ENCODE measurements around the gene MAGI2. TPM values are rescaled to one million over a fixed set of nuclear protein-coding genes. Genes with fewer than 3 reads are reported as not detected.

Gene MAGI2
- total RNA-seq, 5 donors from 2014 or later (not counting 1 experiment from before 2014, with no cell fraction given), result 0.10 to 0.77 (median 0.22) TPM

DNA sequence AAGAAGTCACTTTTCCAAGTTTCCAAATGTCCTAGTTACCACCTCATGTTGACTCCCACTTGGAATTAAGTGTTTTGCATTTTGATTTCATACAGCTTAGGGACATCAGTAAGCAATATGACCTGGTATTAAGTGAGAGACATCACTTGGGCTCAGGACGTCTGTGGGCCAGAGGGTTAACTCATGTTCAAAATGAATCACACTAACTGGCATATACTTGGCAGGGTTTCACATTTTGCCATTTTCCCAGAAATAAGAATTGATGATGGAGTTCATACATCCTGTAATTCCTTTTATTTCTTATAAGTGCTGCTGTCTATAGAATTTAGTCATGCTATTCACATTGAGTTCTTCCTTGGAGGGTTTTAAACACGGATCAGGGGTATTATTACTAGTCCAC is 1138.3 kb downstream of the MAGI2 start:
- Histone ChIP-seq H3K36me3 (ENCODE audit: control insufficient read depth in 2 of 2, extremely low read depth in 1 of 2, insufficient read depth in 1 of 2, low read length in 1 of 2) (no peaks in the 10 kb centered on the region), H3K4me3 (ENCODE audit: control insufficient read depth in 1 of 2, extremely low read depth in 1 of 2, low read length in 1 of 2) (no peak overlapping the region), H3K27me3 (replicated peaks in 1 of 2; ENCODE audit: control insufficient read depth in 2 of 2, extremely low read depth in 1 of 2, insufficient read depth in 2 of 2, low read length in 1 of 2) (no peaks in the 10 kb centered on the region), H3K4me1 (ENCODE audit: control insufficient read depth in 1 of 2, extremely low read depth in 1 of 2, insufficient read depth in 2 of 2, low read length in 2 of 2) (no peaks in the 10 kb centered on the region), H3K9me3 (no peaks in the 10 kb centered on the region), H3K27ac (ENCODE audit: low read length) (no peak overlapping the region)
- POLR2A ChIA-PET, result no interaction called here
- H3K9me3 Mint-ChIP-seq, result no peaks in the 10 kb centered on the region
- CTCF ChIA-PET, result no interaction called here
- no peaks in the 10 kb centered on the region for H3K36me3 Mint-ChIP-seq
- H3K4me1 Mint-ChIP-seq, result no peaks in the 10 kb centered on the region
- H3K4me3 Mint-ChIP-seq, result no peak overlapping the region
- H3K27me3 Mint-ChIP-seq, result no peaks in the 10 kb centered on the region
- no CpG with 5 or more reads among the region's 2 CpGs for WGBS (ENCODE audit: insufficient coverage)
- ATAC-seq (replicated peaks in 1 of 4) (no peak), DNase-seq (no peak)
- H3K27ac Mint-ChIP-seq, result no peak overlapping the region

DNA sequence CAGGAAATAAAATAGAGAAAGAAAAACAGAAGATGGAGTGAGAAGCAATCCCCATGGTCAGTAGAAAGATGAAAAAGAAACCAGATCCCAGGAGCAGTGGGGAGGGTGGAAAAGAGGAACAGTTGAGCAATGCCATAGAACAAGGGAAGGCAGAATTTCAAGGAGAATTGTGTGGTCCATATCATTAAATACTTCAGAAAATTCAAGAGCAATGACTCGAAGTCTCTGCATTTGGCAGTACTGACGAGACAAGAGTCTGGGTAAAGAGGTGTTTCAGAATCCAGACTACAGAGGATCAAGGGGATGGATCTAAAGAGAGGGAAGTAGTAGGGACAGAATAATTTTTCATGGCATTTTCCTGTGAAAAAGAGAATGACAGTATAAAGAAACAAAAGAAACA is 1142.3 kb downstream of the MAGI2 start:
- Histone ChIP-seq H3K4me1 (ENCODE audit: control insufficient read depth in 1 of 2, extremely low read depth in 1 of 2, insufficient read depth in 2 of 2, low read length in 2 of 2) (no peaks in the 10 kb centered on the region), H3K27me3 (replicated peaks in 1 of 2; ENCODE audit: control insufficient read depth in 2 of 2, extremely low read depth in 1 of 2, insufficient read depth in 2 of 2, low read length in 1 of 2) (no peaks in the 10 kb centered on the region), H3K27ac (ENCODE audit: low read length) (no peak overlapping the region), H3K4me3 (ENCODE audit: control insufficient read depth in 1 of 2, extremely low read depth in 1 of 2, low read length in 1 of 2) (no peak overlapping the region), H3K36me3 (ENCODE audit: control insufficient read depth in 2 of 2, extremely low read depth in 1 of 2, insufficient read depth in 1 of 2, low read length in 1 of 2) (no peaks in the 10 kb centered on the region), H3K9me3 (no peaks in the 10 kb centered on the region)
- H3K27me3 Mint-ChIP-seq, result no peaks in the 10 kb centered on the region
- no peaks in the 10 kb centered on the region for H3K9me3 Mint-ChIP-seq
- WGBS (ENCODE audit: insufficient coverage), result 60% methylated on average over 1 of the region's 2 CpGs
- no peaks in the 10 kb centered on the region for H3K36me3 Mint-ChIP-seq
- no peak for DNase-seq
- H3K27ac Mint-ChIP-seq, result no peak overlapping the region
- ChIA-PET POLR2A (no interaction called here), CTCF (no interaction called here)
- no peak for ATAC-seq (replicated peaks in 1 of 4)
- H3K4me1 Mint-ChIP-seq, result no peaks in the 10 kb centered on the region
- no peak overlapping the region for H3K4me3 Mint-ChIP-seq

DNA sequence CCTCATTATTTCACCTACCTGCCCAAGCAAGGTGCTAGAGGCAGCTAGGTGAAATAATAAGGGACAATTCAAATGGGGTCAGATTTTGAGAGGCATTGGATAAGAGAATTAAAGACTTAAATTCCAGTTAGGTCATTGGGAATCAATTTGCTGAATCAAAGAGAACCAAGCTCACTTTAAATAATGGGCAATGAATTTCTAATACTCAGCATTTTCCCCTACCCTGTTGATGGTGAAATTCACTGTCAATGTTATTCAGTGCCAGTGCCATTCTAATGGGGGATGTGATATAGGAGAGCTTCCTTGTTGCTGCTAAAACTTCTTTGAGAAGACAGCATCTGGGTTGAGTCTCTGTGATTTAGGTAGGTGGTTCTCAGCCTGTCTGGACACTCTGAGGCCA is 1145.6 kb downstream of the MAGI2 start:
- Mint-ChIP-seq H3K27ac (no peak overlapping the region), H3K27me3 (no peaks in the 10 kb centered on the region), H3K4me3 (no peak overlapping the region), H3K4me1 (no peaks in the 10 kb centered on the region), H3K9me3 (no peaks in the 10 kb centered on the region), H3K36me3 (no peaks in the 10 kb centered on the region)
- no peak overlapping the region for H3K27ac ChIP-seq (ENCODE audit: low read length)
- DNase-seq, result no peak
- no peak overlapping the region for H3K4me3 ChIP-seq (ENCODE audit: control insufficient read depth in 1 of 2, extremely low read depth in 1 of 2, low read length in 1 of 2)
- ChIA-PET POLR2A (no interaction called here), CTCF (interaction anchor here in 1 of 2 donors (0.7 kb wide), 1 partner anchor 9 kb away, joined by 6 read pairs; no protein-coding TSS in a partner anchor)
- no peaks in the 10 kb centered on the region for H3K36me3 ChIP-seq (ENCODE audit: control insufficient read depth in 2 of 2, extremely low read depth in 1 of 2, insufficient read depth in 1 of 2, low read length in 1 of 2)
- H3K27me3 ChIP-seq (replicated peaks in 1 of 2; ENCODE audit: control insufficient read depth in 2 of 2, extremely low read depth in 1 of 2, insufficient read depth in 2 of 2, low read length in 1 of 2), result no peaks in the 10 kb centered on the region
- H3K9me3 ChIP-seq, result no peaks in the 10 kb centered on the region
- H3K4me1 ChIP-seq (ENCODE audit: control insufficient read depth in 1 of 2, extremely low read depth in 1 of 2, insufficient read depth in 2 of 2, low read length in 2 of 2), result no peaks in the 10 kb centered on the region
- no peak for ATAC-seq (replicated peaks in 1 of 4)

DNA sequence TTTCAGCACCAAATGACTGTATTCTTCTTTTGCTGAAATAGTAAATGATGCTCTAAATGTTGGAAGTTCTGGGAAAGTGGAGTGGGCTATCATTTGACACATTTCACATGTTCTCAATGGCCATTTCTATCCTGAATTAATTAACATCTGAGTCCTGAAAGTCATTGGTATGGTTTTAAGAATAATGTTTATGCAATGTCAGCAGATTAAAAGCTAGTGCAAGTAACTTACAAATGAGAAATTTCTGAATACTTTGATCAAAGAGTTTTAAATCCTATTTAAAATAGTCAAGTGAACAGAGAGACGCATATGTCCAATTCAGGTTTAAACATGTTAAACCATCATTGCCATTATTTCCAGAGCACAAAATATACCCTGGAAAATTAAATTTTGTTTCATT is 1146.8 kb downstream of the MAGI2 start:
- no peak for ATAC-seq (replicated peaks in 1 of 4)
- H3K27me3 Mint-ChIP-seq, result no peaks in the 10 kb centered on the region
- no peaks in the 10 kb centered on the region for H3K4me1 ChIP-seq (ENCODE audit: control insufficient read depth in 1 of 2, extremely low read depth in 1 of 2, insufficient read depth in 2 of 2, low read length in 2 of 2)
- no peaks in the 10 kb centered on the region for H3K36me3 Mint-ChIP-seq
- no peak for DNase-seq
- H3K36me3 ChIP-seq (ENCODE audit: control insufficient read depth in 2 of 2, extremely low read depth in 1 of 2, insufficient read depth in 1 of 2, low read length in 1 of 2), result no peaks in the 10 kb centered on the region
- H3K4me3 ChIP-seq (ENCODE audit: control insufficient read depth in 1 of 2, extremely low read depth in 1 of 2, low read length in 1 of 2), result no peak overlapping the region
- no peak overlapping the region for H3K4me3 Mint-ChIP-seq
- ChIA-PET CTCF (no interaction called here), POLR2A (no interaction called here)
- no peaks in the 10 kb centered on the region for H3K9me3 Mint-ChIP-seq
- no CpG with 5 or more reads among the region's 1 CpG for WGBS (ENCODE audit: insufficient coverage)
- no peaks in the 10 kb centered on the region for H3K4me1 Mint-ChIP-seq
- H3K27me3 ChIP-seq (replicated peaks in 1 of 2; ENCODE audit: control insufficient read depth in 2 of 2, extremely low read depth in 1 of 2, insufficient read depth in 2 of 2, low read length in 1 of 2), result no peaks in the 10 kb centered on the region
- H3K9me3 ChIP-seq, result no peaks in the 10 kb centered on the region
- no peak overlapping the region for H3K27ac Mint-ChIP-seq
- H3K27ac ChIP-seq (ENCODE audit: low read length), result no peak overlapping the region

DNA sequence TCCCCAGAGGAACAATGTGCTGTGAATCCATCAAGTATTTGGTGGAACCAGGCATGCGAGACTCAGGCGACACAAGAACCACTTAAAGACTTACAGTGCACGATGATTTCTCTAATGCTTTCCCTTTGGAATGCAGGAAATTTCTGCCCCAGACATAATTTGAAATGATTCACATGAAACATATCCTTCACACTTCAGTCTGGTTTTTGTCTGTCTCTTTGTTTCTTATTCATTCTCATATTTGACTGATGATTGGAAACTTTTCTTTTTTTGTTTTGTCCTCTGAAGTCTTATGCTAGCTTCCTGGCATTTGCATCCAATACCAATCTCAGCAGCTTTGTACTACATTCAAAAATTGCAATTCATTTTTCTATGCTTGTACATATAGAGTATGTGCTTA is 1152.1 kb downstream of the MAGI2 start:
- H3K4me1 ChIP-seq (ENCODE audit: control insufficient read depth in 1 of 2, extremely low read depth in 1 of 2, insufficient read depth in 2 of 2, low read length in 2 of 2), result no peaks in the 10 kb centered on the region
- DNase-seq (no peak), ATAC-seq (replicated peaks in 1 of 4) (no peak)
- Mint-ChIP-seq H3K4me3 (no peak overlapping the region), H3K9me3 (no peaks in the 10 kb centered on the region), H3K27ac (no peak overlapping the region), H3K27me3 (no peaks in the 10 kb centered on the region), H3K4me1 (no peaks in the 10 kb centered on the region), H3K36me3 (no peaks in the 10 kb centered on the region)
- no peak overlapping the region for H3K27ac ChIP-seq (ENCODE audit: low read length)
- H3K27me3 ChIP-seq (replicated peaks in 1 of 2; ENCODE audit: control insufficient read depth in 2 of 2, extremely low read depth in 1 of 2, insufficient read depth in 2 of 2, low read length in 1 of 2), result no peaks in the 10 kb centered on the region
- ChIA-PET CTCF (no interaction called here), POLR2A (no interaction called here)
- 100% methylated on average over 3 of the region's 3 CpGs for WGBS (ENCODE audit: insufficient coverage)
- no peaks in the 10 kb centered on the region for H3K36me3 ChIP-seq (ENCODE audit: control insufficient read depth in 2 of 2, extremely low read depth in 1 of 2, insufficient read depth in 1 of 2, low read length in 1 of 2)
- H3K9me3 ChIP-seq, result no peaks in the 10 kb centered on the region
- H3K4me3 ChIP-seq (ENCODE audit: control insufficient read depth in 1 of 2, extremely low read depth in 1 of 2, low read length in 1 of 2), result no peak overlapping the region

DNA sequence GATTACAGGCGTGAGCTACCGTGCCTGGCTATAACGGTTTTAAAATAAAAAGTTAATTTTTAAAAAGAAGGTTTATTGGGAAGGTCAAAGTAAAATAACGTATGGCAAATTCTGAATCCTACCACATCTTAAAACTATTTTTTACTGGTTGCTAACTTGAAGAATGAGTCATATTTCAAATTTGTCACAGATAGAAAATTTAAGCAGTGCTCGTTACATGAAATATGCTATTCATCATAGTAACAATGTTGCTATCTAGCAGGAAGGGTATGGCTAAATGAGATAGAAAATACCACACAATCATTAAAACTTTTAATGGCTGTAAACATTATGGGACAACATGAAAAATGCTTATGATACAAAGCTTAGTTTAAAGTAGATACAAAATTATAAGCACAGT is 1154.4 kb downstream of the MAGI2 start:
- Histone ChIP-seq H3K4me3 (ENCODE audit: control insufficient read depth in 1 of 2, extremely low read depth in 1 of 2, low read length in 1 of 2) (no peak overlapping the region), H3K36me3 (ENCODE audit: control insufficient read depth in 2 of 2, extremely low read depth in 1 of 2, insufficient read depth in 1 of 2, low read length in 1 of 2) (no peaks in the 10 kb centered on the region), H3K9me3 (no peaks in the 10 kb centered on the region), H3K27me3 (replicated peaks in 1 of 2; ENCODE audit: control insufficient read depth in 2 of 2, extremely low read depth in 1 of 2, insufficient read depth in 2 of 2, low read length in 1 of 2) (no peaks in the 10 kb centered on the region), H3K4me1 (ENCODE audit: control insufficient read depth in 1 of 2, extremely low read depth in 1 of 2, insufficient read depth in 2 of 2, low read length in 2 of 2) (no peaks in the 10 kb centered on the region), H3K27ac (ENCODE audit: low read length) (no peak overlapping the region)
- no peaks in the 10 kb centered on the region for H3K27me3 Mint-ChIP-seq
- POLR2A ChIA-PET, result interaction anchor here in 1 of 2 donors (0.6 kb wide), 1 partner anchor 59 kb away, joined by 5 read pairs; no protein-coding TSS in a partner anchor
- no peak overlapping the region for H3K27ac Mint-ChIP-seq
- H3K4me1 Mint-ChIP-seq, result no peaks in the 10 kb centered on the region
- no CpG with 5 or more reads among the region's 5 CpGs for WGBS (ENCODE audit: insufficient coverage)
- DNase-seq (no peak), ATAC-seq (replicated peaks in 1 of 4) (no peak)
- no peaks in the 10 kb centered on the region for H3K9me3 Mint-ChIP-seq
- no peaks in the 10 kb centered on the region for H3K36me3 Mint-ChIP-seq
- CTCF ChIA-PET, result interaction anchor here (0.6 kb wide), 2 partner anchors 9 to 116 kb away, joined by 6 to 10 read pairs; no protein-coding TSS in a partner anchor
- H3K4me3 Mint-ChIP-seq, result no peak overlapping the region

DNA sequence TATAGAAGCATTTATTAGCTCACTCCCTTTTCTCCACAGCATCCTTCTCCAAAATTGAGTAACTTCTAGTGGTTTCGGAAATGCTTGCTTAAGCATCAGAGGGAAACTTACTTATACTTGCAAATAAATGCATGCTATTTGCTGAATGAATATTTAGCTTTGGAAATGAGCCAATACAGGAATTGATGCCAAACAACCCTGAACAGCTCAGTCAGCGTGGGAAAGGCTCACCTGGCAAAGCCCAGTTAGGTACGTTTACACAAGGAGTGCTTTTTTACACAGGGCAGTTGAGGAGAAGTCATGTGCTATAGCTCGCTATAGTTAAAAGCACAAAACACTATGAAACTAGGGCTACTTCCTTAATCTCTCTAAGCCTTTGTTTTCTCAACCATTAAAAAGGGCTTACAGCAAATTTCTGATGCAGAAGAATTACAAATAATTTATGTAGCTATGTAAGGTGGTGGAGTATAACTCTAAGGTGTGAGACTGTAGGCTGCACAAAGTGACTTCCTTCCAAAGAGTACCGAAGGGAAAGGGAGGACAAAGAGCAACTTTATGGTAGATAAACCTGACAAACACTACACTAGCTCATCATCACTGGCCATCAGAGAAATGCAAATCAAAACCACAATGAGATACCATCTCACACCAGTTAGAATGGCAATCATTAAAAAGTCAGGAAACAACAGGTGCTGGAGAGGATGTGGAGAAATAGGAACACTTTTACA is 1156.7 kb downstream of the MAGI2 start:
- POLR2A ChIA-PET, result no interaction called here
- Histone ChIP-seq H3K36me3 (ENCODE audit: control insufficient read depth in 2 of 2, extremely low read depth in 1 of 2, insufficient read depth in 1 of 2, low read length in 1 of 2) (no peaks in the 10 kb centered on the region), H3K27ac (ENCODE audit: low read length) (no peak overlapping the region), H3K4me1 (ENCODE audit: control insufficient read depth in 1 of 2, extremely low read depth in 1 of 2, insufficient read depth in 2 of 2, low read length in 2 of 2) (no peaks in the 10 kb centered on the region), H3K27me3 (replicated peaks in 1 of 2; ENCODE audit: control insufficient read depth in 2 of 2, extremely low read depth in 1 of 2, insufficient read depth in 2 of 2, low read length in 1 of 2) (no peaks in the 10 kb centered on the region), H3K9me3 (no peaks in the 10 kb centered on the region), H3K4me3 (ENCODE audit: control insufficient read depth in 1 of 2, extremely low read depth in 1 of 2, low read length in 1 of 2) (no peak overlapping the region)
- no peak overlapping the region for H3K27ac Mint-ChIP-seq
- ATAC-seq (replicated peaks in 1 of 4) (no peak), DNase-seq (no peak)
- H3K27me3 Mint-ChIP-seq, result no peaks in the 10 kb centered on the region
- no peaks in the 10 kb centered on the region for H3K9me3 Mint-ChIP-seq
- H3K4me3 Mint-ChIP-seq, result no peak overlapping the region
- 67% methylated on average over 1 of the region's 5 CpGs for WGBS (ENCODE audit: insufficient coverage)
- H3K4me1 Mint-ChIP-seq, result no peaks in the 10 kb centered on the region
- CTCF ChIA-PET, result no interaction called here
- H3K36me3 Mint-ChIP-seq, result no peaks in the 10 kb centered on the region
